HG02798 (cell line): ENCODE results near the gene TMEFF2.
"Not testable (repeated sequence)": the region's sequence is repeated elsewhere in the genome, so short reads cannot be mapped to it uniquely, and the experiment has no call there.

Experiments used
- ATAC-seq: cut with Tn5 transposase; IDR thresholded peaks from one replicate; pipeline ENCODE4 v1.9.1; 2021; ENCODE audit warnings: mild to moderate bottlenecking; ENCODE audit not compliant: unreplicated experiment, poor library complexity

TMEFF2 gene

DNA sequence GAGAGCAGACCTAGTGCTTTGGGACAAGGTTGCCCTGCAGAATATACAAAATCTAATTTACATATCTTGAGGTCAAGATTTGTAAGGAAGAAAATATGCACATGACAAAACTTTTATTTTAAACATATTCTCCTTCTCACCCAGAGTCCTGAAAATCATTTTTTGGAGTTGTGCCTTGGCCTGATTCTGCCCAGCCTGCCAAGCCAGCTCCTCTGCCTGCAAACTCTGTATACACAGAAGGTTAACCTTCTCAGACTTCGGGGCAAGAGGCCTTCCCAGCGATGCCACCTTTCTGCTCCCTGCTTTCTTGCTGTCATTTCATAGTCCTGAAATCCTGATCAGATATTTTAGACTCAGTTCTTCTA, 252.0 kb downstream of the TMEFF2 start:
- no peak for ATAC-seq

DNA sequence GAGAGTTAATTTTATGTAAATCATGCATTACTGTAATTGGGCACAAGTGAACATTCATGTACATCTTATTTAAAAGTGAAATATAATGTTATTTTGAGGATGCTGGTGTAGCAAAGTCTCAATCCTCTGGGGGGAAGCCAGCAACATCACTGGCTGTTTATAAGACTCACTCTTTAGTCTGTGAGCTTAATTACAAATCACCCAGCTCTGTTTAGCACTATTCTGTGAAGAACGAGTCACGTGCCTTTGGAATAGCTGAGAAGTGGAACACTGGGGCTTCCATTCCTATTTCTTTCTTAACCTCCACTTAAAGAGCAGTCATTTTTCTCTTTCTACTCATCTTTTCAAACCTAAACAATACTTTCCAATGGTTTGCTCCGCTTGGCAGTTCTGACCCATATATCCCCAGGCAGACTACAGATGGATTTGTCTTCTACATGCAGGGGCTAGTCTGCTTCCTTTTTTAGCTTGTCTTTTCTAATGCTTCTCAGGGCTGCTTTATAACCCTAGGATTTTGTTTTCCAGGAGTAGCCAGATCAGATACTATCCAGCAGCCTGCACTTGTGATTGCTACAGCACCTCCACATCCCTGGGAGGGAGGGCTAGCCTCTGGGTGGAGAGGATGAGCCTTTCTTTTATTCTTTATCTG, 252.5 kb downstream of the TMEFF2 start:
- no peak for ATAC-seq

DNA sequence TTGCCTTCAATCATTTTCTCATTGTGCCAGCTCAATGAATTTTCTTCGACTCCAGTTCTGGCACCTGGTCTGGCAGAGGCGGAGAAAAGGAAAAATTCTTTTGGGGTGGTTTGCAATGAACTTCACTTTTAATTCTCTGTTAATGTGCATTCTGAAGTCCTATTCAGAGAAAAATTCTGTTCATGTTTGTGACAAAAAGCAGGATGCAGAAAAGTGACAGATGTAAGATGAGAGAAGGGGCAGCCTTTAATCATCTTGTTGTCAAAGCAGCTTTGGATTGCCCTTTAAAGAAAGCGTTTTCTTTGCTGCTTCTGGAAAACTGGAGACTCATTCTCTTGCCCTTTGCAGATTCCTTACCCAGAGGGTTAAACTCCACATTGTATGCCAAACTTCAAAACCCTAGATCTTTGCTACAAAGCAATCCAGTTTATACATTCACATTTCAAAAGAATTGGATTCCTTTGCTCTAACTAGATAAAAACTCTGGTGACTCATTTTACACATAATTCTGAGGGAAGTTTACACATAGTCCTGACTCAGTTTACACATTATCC, 253.3 kb downstream of the TMEFF2 start:
- ATAC-seq, result no peak

DNA sequence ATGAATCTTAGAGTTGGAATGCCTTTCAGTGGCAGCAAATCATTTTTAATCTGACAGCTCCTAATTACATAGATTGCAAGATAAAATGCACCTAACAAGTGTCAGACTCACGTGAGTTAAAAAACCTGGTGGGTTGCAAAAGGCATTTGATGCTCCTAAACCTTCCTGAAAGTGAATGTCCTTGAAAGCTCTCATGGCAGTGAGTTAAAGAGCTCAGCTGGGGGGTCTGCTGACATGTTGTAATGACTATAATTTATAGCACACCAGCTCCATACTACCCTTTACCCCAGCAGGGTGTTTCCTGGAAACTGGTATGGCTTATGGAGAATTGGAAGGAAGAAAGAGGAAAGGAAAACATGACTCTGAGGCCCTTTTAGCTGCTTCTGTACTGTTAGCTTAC, 256.0 kb downstream of the TMEFF2 start:
- ATAC-seq, result no peak

DNA sequence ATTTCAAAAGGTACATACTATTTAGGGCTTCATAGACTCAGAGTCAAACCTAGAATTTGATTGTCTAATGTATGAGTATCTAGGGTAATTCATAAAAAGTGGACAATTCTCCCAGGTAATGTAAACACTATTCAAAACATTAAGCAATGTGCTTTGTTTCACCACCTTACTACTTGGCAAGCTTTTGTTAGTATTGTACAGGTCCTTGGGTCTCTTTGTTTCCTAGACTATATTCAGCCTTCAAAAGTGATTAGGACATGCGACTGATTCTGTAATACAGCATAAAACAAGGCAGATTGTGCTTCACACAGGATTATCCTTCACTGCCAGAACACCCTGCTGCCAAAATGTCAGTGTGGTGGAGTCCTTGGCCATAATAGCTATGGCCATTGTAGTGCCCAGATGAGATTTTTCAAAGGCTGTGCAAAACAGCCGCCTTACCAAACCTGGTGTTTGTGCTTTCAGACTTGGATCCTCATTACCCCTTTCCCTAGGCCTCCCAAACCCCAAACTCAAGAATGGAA, 257.8 kb downstream of the TMEFF2 start:
- ATAC-seq, result no peak

DNA sequence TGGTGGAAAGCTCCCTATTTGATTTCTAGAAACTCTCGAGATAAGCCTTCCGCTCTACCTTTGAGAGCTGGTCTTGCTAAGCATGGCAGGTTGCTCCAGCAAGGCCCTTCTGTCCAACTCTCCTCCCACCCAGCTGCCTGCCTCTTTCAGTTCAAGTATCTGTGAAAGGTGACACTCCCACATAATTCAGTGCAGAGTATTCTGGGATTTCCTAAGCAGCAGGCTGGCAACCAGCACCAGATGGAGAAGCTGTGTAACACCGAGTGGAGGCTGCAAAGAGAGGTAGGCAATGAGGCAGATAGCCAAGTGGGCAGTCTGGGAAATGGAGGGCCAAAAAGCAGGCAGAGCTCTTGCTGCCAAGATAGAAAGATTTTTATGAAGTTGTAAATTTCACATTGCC, 259.5 kb downstream of the TMEFF2 start:
- no peak for ATAC-seq

DNA sequence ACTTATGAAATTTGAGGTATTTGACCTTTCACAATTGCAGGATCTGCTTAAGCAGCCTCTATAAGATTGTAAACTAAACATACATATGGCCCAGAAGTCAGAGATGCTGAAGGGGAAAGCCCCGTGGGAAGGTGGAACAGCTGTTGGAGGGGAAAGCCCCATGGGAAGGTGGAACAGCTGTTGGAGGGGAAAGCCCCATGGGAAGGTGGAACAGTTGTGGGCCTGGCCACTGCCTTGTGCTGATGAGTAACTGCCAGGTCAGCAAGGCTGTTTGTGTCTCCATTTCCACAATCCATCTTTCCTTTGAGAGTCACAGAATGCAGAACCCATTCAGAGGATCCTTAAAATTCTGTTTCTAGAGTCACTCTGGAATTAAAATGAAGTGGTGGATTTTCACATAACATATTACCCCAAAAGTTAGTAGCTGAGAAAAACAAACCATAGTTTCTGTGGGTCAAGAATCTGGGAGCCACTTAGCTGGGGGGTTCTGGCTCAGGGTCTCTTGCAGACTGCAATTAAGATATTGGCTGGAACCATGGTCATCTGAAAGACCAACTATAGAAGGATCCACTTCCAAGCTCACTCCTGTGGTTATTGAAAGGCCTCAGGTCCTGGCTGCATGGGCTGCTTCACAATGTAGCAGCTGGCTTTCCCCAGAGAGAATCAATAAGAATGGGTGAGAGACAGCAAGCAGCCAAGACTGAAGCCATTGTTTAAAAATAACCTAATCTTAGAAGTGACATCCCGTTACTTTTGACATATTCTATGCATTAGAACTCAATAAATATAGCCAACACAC, 261.2 kb downstream of the TMEFF2 start:
- ATAC-seq, result peak; percentile 97

DNA sequence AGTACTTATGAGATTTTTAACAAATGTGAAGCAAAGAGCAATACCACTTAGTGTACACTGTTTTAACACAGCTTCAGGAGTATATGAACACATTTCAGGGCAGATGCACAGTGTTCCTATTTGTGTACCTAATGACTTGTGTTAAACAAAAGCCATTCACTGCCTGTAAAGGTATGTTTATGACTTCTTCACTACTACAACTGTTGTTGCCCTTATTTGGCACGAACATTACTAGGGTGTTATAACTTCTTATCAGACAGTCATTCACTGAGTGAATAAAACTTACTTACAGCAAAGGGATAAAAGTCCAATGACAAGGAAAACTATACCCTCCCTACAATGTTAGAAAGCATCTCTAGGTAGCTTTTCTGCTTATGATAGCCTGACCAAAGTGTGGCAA, 262.4 kb downstream of the TMEFF2 start:
- ATAC-seq, result no peak

DNA sequence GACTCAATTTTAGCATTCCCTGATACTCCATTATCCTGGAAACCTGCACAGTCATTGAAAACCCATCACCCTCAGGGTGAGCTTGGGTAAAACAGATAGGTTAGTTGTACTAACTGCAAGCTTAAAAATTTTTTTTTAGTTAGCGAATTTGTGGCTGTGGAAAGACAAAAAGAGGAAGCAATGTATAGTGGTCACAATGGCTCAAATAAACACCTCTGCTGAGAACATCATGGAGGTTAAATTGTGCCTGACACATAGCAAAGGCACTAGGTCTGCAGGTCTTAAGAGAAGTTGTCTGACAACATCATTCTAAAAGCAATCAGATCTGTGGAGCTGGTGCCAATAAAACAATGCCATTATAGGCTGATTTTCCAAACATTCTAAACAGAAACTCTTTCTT, 263.4 kb downstream of the TMEFF2 start:
- peak; percentile 25 for ATAC-seq

DNA sequence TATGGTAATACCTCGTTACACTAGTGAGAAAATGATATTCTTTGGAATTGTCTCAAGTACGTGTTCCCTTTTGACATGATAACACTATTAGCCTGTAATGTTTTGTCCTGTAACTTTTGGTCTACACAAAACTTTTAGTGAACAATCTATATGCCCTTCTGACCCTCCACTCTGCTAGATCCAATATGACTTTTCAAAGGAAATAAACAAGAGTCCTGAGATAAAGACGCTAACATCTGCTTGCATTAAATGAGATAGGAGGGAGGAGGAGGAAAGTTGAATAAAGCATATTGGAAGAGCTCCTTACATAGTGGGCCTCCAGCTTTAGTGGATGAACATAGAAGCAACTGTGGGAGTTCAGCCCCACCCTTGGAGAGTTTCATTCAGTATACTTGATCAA, 264.5 kb downstream of the TMEFF2 start:
- ATAC-seq, result no peak

DNA sequence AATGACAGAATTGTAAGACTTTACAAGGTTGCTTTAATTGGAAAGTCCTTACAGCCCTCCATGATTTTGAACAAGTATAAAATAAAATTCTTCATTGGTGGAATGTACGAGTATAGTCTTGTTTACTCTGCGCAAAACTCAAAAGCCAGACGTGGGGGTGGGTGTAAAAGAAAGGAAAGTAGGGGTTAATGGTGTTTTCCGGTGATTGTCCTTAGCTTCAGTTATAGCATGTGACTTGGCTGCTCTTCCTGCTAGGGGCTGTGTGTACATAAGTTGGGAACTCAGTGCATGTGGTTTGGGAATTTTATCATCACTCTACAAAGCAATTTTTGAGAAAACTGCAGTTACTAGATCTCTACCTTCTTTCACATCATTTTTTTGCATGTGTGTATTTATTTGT, 265.4 kb downstream of the TMEFF2 start:
- no peak for ATAC-seq

DNA sequence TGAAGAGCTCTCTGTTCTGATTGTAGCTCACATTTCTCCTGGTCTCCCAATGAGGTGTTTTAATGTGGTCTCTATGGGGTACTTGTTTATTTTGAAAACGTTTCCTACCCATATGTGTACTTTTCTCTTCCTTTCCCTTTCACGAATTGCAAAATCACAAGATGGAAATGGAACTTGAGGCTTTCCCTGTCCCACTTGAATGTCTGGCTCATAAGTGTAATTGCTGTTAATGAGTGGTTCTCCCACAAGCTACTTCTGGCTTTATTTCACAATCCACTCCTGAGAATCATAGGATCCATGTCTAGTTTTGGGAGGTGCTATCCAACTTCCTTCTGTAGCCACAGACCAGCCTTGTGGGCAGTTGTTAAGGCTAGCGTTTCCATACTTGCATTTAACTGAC, 266.7 kb downstream of the TMEFF2 start:
- ATAC-seq, result no peak

DNA sequence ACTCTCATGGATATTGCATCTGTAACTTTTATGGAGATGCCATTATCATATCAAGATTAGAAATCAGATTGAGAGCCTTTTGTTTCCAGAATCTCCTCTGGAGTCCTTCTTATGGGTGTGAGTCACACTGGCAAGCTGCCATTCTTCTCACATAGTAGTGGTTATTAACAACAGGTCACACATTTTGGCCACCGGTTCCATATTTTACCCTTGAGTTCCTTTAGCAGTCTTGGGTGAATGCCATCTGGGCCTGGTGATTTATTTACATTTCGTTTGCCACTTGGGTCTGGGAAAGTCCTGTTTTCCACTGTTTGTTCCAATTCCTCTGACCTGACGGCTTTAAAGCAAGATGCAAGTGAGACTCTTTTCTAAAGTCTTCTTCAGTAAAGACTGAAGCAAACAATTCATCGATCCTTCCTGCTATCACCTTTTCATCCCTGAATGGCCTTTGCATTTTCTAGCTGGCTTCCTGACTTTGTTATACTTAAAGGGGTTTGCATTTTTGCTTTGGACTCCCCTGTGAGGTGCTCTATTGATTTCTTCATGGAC, 267.3 kb downstream of the TMEFF2 start:
- no peak for ATAC-seq

DNA sequence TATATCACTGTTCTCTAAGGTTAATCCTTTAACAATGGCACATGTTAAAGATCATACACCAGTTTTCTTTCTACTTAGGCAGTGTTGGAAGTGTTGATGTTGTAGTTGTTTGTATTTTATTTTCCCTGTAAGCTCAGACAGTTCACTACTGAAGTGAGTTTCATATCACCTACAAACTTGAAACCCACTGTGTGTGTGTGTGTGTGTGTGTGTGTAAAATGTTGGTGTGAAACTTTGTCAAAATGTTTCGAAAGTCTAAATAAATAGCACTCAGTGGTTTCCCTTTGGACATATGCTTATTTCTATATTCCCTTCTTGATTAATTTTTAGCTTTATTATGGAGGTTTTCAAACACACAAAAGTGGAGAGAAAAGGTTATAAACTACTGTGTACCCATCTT, 268.1 kb downstream of the TMEFF2 start:
- peak; percentile 24 for ATAC-seq

DNA sequence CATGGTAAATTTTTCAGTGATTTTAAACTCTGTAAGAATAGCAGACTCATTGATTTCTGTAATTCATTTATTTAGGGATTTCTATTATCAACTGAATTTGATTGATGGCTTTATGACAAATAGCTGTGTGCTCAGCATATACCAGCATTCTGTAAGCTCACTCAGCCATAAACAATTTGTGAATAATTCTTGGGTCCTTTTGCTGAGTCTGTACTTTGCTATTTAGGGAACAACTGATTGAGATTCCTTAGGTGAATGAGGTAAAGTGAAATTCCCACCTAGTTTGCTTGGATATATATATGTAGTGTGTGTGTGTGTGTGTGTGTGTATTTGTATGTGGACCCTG, 271.1 kb downstream of the TMEFF2 start:
- no peak for ATAC-seq

DNA sequence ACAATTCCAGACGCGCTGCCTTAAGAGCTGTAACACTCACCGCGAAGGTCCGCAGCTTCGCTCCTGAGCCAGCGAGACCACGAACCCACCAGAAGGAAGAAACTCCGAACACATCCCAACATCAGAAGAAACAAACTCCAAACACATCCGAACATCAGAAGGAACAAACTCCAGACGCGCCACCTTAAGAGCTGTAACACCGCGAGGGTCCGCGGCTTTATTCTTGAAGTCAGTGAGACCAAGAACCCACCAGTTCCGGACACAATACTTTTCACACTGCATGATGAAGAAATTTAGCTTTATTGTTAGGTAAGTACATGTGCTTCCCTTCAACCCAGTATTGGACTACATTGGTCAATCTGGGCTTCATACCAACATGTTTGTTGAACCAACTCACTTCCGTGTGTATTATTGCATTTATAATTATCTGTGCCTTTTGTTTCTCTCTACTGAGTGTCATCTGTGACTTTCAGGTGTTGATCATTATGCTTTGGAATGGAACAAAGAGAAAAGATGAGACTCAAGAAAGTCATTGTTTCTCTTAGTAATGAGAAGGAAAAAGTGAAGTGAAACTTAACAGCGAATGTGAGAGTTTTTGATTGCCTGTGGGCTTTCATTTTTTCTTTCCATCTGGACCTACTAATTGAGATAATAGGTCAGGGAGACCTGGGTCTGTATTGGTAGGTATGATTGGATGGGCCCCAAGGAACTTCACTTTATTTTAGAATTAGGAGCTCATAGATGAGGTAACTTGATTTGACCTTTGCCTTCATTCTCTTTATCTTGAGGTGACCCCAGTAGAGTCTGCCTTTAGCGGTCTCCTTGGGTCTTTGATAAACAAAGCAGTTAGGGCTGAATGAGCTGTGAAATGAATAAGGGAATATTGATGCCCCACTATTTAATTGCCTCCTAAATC, 271.7 kb downstream of the TMEFF2 start:
- ATAC-seq, result peak; percentile 89

DNA sequence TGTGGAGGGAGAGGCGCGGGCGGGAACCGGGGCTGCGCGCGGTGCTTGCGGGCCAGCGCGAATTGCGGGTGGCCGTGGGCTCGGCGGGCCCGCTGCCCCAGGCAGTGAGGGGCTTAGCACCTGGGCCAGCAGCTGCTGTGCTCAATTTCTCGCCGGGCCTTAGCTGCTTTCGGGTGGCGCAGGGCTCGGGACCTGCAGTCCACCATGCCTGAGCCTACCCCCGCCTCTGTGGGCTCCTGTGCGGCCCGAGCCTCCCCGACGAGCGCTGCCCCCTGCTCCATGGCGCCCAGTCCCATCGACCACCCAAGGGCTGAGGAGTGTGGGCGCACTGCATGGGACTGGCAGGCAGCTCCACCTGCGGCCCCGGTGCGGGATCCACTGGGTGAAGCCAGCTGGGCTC, 273.1 kb downstream of the TMEFF2 start:
- not testable (repeated sequence) for ATAC-seq

DNA sequence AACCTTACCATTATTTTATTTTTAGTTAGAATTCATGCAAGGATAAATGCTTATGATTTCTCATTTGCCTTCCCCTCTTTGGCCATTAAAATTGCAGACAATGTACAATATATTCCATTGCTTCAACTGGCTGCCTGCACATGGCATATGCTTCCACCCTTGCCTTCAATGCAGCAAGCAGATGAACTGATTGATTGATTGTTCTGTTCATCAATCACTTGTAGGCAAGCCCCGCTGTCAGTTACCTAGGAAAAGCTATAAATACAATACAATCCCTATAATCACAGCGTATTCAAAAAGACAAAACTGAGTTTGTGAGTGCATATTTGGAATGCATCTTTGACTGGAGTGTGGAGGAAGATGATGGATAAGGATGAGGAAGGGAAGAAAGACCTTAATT, 274.2 kb downstream of the TMEFF2 start:
- ATAC-seq, result no peak

DNA sequence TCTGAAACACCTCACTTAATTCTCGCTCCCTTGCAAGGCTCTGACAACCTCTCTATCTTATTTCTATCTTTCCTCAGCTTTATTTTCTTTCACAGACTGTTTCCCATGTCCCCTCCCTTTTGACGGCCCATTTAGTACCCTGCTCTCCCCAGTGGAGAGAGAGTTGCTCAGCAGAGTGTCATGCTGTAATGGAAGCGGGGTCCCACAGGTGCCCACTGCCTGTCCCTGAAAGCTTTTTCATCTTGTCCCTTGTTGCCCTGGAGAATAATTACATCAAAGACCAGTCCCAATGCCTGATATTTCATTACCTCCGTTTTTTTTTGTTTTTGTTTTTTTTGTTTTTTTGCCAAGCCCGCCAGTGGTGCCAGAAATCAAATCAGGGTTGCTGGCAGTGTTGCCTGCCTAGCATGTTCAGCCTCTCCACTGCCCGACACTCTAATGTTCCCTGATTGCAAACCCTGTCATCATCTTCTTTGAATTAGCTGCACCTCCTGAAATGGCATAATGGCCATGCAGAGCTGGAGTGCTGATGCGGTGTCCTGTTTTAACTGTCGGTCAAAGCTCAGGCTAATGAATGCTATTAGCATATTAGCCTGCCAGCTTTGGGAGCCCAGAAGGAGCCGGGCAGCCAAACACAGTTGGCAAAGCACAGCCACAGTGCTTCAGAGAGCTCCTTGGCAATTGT, 276.6 kb downstream of the TMEFF2 start:
- ATAC-seq, result no peak

DNA sequence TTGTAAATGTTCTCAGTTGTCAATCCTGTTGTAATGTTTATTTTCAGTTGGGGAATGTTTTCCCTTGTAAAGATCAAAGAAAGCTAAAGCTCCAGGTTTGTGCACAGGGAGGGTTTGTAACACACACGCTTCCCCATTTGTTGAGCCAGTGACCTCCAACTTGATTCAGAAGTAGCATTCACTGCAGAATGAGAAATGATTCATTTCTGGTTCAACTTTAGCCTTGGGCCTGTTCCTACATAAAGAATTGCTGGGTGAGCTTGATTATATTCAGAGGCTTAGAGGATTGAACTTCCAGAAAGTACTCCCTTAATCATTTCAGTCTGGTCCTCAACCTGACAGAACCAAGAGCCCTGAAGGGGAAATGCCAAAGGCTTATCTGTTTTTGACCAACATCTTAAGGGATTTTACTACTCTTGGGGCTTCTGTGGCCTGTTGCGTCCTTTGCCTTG, 277.3 kb downstream of the TMEFF2 start:
- no peak for ATAC-seq
